GM04503 (cell line): ENCODE data around the gene ZC3H18.
"Not testable (repeated sequence)": the region's sequence is repeated elsewhere in the genome, so short reads cannot be mapped to it uniquely, and the experiment has no call there.

ENCODE experiments used
- DNase-seq: peaks from one replicate; pipeline ENCODE4 v3.0.0-alpha.2; 2012; ENCODE audit warnings: low read depth

The ZC3H18 gene

DNA sequence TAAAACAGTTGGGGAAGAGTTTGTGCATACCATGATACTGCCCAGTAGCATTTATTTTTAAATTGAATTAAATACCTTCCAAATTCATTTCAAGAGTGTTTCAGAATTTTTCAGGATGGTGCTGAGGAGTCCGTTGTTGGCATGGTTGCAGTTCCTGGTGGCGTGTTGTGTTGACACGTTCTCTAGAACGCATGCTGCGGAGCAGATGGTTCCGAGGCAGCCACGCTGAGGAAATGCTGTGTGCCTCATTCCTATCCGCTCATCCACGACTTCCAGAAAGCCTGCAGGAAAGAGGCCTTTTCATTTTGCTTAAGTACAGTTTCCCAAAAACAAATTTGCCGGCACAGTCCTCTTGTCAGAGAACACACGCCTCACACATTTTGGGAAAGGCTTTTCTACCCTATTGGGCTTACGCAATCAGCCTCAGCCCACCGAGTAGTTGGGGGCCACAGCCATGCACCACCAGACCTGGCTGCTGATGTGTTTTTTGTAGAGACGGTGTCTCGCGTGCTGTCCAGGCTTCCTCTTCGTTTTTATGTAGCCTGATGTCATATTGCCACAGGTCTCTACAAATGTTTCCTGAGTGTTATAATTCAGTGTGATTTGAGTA lies 36.0 kb downstream of the ZC3H18 start:
- no peak for DNase-seq

DNA sequence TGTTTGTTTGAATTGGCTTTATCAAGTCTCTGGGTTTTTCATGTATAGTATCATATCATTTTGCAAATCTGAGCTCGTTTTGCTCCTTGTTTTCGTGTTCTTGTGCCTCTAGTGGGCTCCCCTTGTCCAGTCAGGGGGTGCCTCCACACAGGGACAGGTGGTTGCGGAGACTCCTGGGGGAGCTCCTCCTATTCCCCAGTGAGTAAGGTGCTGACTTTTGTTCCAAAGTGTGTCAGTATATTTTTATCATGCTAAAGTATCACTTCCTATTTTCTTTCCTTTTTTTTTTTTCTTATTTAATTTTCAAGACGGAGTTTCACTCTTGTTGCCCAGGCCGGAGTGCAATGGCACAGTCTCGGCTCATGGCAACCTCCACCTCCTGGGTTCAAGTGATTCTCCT lies 37.9 kb downstream of the ZC3H18 start:
- DNase-seq, result no peak

DNA sequence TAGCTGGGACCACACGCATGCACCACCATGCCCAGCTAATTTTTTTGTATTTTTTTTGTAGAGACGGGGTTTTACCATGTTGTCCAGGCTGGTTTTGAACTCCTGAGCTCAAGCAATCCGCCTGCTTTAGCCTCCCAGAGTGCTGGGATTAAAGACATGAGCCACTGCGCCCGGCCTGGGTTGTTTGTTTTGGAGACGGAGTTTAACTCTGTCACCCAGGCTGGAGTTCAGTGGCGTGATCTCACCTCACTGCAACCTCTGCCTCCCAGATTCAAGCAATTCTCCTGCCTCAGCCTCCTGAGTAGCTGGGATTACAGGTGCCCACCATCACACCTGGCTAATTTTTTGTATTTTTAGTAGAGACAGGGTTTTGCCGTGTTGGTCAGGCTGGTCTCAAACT lies 39.2 kb downstream of the ZC3H18 start:
- not testable (repeated sequence) for DNase-seq

DNA sequence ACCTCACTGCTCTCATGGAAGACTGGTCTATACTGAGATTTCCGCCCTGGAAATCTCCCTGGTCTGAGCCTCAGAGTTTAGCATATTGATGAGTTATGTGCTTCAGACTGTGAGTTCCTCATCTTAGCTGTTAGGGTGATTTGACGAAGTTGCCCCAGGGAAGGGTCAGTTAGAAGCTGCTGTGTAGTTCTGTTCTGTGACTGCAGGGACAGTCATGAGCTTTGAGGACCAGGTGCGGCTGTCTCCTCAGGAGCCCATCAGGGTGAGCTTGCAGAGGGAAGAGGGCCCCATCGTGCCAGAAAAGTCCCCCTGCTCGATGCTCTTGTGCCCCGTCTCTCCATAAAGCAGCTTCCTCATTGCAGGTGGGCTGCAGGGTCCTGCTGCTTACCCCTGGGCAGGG lies 39.9 kb downstream of the ZC3H18 start:
- no peak for DNase-seq

DNA sequence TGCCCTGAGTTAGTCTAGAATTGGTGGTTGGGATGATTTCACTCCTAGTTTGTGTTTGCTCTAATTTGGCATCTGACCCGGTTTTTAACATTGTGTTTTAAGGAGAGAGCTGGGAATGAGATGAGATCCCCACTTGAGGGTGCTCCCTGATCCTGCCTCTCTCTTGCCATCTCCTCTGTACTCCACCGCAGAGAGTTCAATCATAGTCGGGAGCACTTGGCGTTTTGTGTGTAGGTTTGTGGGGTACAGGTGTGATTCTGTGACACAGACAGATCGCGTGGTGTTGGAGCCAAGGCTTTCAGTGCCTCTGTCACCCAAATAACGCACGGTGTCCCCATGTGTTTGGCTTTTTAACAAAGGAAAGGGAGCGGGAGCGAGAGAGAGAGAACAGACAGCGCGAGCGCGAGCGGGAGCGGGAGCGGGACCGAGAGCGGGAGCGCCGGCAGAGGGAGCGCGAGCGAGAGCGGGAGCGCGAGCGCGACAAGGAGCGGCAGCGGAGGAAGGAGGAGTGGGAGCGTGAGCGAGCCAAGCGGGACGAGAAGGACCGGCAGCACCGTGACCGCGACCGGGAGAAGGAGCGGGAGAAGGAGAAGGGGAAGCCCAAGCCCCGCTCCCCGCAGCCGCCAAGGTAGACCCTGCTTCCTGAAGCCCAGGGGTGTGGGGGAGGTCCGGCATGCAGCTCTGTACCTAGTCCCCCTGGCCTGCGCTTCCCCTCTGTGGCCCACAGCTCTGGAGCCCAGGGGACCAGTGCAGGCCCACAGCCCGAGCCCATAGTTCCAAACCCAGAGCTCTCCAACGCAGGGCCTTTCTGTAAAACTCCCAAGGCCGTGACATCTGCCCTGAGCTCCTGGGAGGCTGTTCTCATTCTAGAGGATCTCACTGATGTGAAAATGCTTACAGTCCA lies 41.0 kb downstream of the ZC3H18 start:
- no peak for DNase-seq

DNA sequence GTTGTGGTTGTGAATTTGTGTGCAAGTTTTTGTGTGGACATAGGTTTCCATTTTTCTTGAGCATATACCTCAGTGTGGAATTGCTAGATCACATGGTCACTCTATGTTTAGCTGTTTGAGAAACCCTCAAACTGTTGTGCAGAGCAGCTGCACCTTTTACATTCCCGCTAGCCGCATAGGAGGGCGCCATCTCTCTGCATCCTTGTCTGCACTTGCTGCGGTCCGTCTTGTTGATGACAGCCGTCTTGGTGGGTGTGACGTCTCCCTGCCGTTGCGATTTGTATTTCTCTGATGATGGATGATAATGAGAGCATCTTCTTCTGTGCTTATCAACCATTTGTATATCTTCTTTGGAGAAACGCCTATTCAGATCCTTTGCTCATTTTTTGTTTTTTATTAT lies 43.1 kb downstream of the ZC3H18 start:
- no peak for DNase-seq

DNA sequence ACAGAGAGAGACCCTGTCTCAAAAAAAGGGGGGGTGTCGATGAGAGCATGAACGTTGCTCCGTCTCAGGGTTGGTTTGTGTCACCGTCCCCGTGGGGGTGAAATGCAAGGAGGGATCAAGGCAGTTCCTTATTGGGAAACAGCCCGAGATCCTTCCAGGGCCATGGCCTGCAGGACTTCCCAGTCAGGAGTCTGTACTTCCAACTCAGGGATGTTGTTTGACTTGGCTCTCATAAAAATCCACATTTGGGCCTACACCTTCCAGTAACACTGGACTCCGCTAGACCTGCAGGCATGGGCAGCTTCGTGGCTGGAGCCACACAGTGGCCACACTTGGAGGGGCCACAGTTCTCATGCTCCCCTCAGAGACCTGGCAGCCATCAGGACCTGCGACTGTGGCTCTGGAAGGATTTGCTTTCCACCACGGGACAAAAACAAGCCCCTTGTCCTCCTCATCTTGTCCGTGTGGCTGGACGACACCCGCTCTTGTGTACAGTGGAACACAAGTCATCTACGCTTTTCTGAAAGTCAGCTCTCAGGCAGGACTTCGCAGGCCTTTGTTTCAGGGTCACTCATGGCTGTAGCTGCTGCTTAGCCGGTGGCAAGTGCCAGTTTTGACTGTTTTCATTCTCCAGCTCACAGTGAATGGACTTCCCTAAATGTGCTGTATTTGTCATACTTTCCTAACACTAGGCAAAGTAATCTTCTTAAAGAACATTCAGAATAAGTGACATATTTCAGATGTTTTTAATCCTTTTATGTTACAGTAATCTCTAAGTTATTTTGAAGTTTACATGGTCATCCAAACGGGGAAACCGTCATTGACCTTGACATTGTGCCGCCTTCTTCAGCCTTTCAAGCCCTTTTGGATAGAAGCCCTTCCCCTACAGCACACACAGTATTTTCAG lies 44.0 kb downstream of the ZC3H18 start:
- DNase-seq, result no peak

DNA sequence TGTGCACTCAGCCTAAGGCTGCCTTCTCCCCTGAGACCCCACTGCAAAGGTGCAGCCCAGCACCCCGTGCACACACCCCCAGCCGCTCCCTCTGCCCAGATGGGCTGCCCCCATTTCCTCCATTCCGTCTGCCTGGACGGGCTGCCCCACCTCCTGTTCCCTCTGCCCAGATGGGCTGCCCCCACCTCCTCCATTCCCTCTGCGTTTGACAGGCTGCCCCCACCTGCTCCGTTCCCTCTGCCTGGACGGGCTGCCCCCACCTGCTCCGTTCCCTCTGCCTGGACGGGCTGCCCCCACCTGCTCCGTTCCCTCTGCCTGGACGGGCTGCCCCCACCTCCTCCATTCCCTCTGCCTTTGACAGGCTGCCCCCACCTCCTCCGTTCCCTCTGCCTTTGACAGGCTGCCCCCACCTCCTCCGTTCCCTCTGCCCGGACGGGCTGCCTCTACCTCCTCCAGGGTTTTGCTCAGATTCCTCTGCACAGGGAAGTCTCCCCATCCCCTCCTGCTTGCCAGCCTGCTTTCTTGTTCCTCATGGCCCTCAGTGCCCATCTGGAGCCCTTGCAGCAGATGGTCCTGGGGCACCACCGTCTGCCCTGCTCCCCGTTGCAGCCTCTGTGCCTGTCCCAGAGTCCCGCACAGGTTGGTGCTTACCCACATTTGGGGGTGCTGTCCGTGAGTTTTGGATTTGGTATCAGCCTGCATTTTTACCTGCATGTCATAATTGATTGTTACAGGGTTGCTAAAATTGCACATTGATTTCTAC lies 44.8 kb downstream of the ZC3H18 start:
- DNase-seq, result no peak

DNA sequence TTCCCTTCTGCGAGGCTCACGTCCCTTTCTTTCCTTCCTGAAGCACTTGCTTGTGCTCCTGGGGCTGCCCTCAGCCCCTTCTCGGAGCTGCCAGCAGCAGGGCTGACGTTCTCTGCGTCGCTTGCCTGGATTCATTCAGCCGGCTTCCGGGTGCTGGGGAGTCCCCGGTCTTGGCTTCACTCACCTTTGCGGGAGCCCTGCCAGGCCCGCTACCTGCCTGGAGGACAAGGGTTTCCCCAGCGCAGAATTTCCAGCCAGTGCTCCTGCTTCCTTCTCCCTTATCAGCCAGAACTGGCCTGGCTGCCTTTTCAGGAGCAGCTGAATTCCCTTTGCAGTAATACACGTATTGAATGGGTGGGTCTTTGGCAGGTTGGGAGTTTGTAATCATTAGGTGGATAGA lies 46.1 kb downstream of the ZC3H18 start:
- no peak for DNase-seq

DNA sequence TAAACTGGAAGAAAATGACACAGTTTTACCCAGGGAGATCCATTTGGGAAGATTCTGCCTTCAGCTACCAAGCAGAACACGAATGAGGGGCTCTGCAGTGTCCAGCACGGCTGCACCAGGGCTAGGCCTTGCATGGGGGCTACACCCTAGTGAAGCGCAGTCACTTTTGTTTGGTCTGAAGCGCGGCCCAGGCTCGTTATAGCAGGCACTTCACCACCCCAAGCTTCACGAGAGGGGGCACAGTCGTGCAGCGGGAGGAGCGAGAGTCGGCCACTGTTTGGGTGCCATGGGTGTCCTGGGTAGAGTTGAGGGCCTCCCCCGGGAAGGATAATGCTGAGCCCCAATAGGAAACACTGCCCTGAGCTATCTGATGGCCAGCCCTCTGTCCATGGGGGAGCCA lies 46.5 kb downstream of the ZC3H18 start:
- DNase-seq, result no peak

DNA sequence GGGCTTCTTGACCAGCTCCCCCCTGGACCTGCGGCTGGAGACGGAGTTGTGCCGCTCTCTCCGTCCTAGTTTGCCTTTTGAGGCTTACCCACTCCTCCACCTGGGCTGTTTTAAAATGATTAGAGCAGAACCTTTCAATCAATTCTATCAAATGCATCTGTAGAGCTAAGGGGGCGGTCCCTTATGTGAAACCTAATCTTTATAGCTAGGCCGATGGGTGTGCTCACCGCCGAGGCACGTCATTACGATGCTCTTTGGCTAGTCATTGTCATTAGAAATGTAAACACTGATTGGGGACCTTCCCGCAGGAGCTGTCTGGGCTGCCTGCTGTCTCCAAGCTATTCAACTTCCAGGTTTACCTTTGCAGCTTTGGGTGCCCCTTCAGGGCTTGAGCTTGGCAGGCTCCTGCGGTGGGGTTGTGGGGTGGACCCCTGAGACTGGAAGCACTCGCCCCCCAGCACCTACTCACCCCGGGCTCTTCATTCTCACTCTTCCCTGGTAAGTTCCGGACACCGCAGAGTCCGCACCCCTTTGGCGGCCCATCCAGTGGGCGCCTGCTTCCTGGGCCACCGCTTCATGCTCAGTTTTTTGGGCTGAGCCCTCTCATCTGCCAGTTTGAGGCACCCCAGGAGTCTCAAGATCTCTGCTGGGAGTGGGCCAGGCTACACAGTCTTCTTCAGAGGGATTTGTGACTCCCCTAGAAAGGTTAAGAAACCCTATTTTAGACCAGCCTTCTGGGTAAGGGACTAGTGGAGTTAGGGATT lies 47.2 kb downstream of the ZC3H18 start:
- DNase-seq, result no peak

DNA sequence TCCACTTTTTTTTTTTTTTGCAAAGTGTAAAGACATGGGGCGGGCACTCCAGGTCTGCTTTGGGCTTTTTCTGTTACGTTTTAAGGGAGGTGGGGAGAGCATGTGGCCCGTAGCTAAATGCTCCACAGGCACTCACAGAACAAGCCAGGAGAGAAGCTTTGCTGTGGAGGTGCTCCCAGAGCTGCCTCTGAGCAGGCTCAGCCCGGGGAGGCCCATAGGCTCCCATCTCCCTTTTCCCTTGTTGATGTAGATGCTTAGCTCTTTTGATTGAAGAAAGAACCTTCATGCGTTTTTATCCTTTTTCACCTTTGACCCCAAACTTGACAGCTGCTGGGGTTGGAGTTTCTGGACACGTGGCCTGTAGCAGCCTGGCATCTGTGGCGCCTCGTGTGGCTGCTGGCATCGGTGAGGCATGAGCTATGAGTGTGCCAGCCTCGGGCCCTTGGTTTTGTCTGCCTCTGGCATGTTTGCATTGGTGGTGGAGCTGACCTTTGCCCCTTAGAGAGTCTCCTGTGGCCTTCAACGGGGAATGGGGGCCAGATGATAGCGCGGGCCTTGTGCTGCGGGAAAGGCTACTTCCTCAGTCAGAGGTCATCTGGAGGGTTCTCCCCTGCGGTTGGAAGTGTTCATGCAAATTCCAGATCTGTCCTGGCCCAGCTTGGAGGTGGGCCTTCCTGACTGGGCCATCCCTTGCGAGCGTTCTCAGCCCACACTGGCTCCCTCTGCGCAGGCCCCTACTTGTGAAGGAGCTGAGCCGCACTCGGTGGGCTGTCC lies 48.2 kb downstream of the ZC3H18 start:
- no peak for DNase-seq

DNA sequence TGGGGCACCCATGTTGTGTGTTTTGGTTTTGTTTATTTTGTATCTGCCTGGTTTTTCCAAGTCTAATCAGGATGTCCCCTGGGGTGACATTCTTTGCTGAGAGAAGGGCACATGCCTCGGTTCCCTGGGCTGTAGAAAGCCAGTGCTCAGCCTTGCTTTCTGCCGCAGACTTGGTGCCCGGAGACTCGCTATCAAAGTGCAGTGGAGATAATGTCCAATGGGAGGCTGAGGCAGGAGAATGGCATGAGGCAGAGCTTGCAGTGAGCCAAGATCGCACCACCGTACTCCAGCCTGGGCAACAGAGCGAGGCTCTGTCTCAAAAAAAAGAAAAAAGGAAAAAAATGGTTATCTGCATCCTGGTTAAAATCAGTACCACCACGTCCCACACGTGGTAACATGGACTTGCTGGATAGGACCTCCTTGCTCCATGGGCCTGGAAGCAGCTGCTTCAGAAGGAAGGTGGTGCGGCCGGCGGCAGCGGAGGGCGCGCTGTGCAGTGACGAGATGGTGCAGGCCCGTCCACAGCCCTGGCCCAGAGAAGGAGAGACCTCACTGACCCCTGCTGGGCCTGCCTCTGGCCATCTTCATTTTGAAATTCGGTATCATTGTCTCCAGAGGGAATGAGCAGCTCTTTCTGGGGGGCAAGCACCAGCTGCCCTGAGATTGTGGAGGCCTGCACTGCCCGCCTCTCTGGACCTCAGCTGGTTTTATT lies 48.9 kb downstream of the ZC3H18 start:
- no peak for DNase-seq

DNA sequence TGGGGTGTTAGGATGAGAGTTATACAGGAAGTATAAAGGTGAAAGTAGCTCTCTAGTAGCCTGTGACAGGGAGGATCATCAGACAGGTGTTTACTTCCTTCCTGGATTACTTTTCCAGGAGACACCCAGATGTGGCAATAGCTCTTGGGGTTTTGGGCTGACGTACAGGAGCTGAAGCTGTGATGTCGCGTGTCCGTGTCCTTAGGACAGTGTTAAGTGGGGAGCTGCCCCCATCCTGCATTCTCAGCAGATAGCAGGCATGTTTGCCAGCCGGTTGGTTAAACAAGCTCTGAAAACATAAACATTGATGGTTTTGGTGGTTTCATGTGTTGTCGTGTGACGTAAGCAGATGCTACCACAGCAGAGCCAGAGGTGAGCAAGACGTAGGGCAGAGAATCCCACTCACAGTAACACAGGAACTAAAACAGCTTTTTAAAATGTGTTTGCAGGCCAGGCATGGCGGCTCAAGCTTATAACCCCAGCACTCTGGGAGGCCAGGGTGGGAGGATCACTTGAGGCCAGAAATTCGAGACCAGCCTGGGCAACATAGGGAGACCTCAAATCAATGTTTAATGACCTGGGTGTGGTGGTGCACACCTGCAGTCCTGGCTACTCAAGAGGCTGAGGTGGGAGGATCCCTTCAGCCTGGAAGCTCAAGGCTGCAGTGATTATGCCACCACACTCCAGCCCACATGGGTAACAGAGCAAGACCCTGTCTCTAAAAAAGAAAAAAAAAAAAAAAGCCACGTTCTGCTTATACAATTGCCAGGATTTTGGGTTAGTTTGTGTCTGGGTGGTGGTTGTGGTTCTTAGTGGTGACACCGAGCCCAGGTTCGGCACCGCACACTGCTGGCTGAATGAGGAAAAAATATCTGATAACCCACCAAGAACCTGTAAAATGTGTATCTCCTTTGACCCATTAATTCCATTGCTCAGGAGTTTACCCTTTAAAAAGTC lies 49.9 kb downstream of the ZC3H18 start:
- no peak for DNase-seq

DNA sequence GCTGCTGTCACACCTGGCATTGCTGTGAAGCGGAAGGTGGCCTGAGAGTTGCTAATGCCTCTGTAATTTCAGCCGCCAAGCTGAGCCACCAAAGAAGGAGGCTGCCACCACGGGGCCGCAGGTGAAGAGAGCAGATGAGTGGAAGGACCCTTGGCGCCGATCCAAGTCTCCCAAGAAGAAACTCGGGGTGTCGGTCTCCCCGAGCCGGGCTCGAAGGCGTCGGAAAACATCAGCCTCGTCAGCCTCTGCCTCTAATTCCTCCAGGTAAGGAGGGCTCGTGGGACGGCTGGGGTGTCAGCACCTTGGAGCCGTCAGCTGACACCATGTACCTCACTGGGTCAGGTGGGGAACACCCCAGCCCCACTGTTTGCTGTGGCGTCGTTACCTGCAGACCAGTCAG lies 51.9 kb downstream of the ZC3H18 start:
- DNase-seq, result no peak

DNA sequence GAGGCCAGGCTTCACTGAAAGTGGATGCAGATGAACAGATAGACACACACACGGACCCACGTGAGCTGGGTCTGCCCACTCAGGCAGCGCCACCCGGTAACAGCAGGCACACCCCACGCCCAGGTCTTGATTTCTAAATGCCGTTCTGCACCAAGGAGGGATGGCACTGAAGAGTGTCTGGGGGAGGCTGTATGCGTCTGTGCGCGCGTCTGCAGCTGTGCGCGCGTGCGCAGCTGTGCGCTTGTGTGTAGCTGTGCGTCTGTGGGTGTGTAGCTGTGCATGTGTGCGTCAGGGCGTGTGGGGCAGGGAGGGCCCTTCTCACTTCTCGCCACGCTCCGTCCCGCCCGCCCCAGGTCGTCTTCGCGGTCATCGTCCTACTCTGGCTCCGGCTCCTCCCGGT lies 52.7 kb downstream of the ZC3H18 start:
- DNase-seq, result no peak

DNA sequence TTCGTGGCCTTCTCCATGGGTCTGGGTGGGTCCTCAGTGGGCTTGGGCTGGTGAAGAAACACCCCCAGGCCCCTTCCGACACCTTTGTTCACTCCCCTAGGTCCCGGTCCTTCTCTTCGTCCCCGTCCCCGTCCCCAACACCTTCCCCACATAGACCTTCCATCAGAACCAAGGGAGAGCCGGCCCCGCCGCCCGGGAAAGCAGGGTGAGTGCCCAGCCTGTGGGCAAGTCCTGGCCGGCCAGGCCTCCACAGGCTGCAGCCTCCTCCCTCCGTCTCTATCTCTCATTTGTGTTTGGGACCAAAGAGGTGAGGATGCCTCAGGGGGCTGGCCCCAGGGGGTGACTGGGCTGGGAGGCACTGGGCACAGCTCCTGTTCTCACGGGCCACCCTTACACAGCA lies 53.7 kb downstream of the ZC3H18 start:
- DNase-seq, result no peak

DNA sequence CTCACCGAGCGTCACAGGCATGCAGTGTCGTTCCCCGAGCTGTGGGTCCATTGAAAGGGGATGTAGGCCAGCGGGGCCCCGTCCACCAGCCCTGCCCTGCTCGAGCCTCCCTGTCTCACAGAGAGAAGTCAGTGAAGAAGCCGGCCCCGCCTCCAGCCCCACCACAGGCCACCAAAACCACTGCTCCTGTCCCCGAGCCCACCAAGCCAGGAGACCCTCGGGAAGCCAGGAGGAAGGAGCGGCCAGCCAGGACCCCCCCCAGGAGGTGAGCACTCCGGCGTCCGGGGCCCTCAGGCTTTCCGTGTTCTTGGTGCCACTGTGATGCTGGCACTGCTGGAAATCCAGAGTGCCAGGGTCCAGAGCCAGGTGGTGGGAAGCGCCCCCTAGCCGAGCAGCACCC lies 54.3 kb downstream of the ZC3H18 start:
- no peak for DNase-seq
